ENCODE measurements around the gene CDC45.

CDC45 gene

GRCh38 chr22:19535001-19535400 lies 55.3 kb downstream of the CDC45 start:
- Histone ChIP-seq H3K4me1 (ENCODE audit: control insufficient read depth, insufficient read depth, low read length) (no peaks in the 10 kb centered on the region), H3K36me3 (ENCODE audit: control insufficient read depth in 2 of 2, insufficient read depth in 1 of 2, low read length in 2 of 2) (no peaks in the 10 kb centered on the region), H3K9me3 (ENCODE audit: control insufficient read depth, insufficient read depth, low read depth, low read length) (no peaks in the 10 kb centered on the region), H3K27ac (ENCODE audit: extremely low read depth, low read depth, low read length) (no peak overlapping the region), H3K4me3 (ENCODE audit: low read depth, low read length) (no peak overlapping the region)
- no peak for TF ChIP-seq ZBTB10 (tag by site-specific recombination; IDR thresholded peaks at IDR 0.05)
- ChIA-PET POLR2A (no interaction called here), CTCF (no interaction called here)

GRCh38 chr22:19536564-19536963 lies 56.8 kb downstream of the CDC45 start:
- ChIA-PET POLR2A (interaction anchor here (1.0 kb wide), 1 partner anchor 57 kb away, joined by 5 read pairs; the partner anchor contains the start of gene CDC45), CTCF (interaction anchor here (0.6 to 1.3 kb wide), 2 partner anchors 18 to 599 kb away, joined by 3 to 4 read pairs; no protein-coding TSS in a partner anchor)

DNA sequence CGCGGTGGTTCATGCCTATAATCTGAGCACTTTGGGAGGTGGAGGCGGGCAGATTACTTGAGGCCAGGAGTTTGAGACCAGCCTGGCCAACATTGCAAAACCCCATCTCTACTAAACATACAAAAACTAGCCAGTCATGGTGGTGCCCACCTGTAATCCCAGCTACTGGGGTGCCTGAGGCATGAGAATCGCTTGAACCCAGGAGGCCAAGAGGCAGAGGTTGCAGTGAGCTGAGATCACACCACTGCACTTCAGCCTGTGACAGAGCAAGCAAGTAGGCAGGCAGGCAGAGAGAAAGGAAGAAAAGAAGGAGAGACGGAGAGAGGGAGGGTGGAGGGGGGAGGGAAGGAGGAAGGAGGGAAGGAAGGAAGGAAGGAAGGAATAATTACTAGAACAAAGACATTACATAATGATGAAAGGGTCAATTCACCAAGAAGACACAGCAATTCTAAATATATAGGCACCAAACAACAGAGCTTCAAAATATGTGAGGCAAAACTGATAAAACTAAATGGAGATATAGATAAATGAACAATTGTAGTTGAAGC lies 58.3 kb downstream of the CDC45 start:
- no peak for TF ChIP-seq ZNF362 (tag by site-specific recombination; IDR thresholded peaks at IDR 0.05)
- TF ChIP-seq ZNF366 (tag by site-specific recombination; conservative IDR thresholded peaks at IDR 0.05) = peak; percentile 59
- ChIA-PET CTCF (interaction anchor here (0.7 to 1.4 kb wide), 4 partner anchors 12 to 148 kb away, joined by 3 to 4 read pairs (median 3); no protein-coding TSS in a partner anchor), POLR2A (no interaction called here)
- Histone ChIP-seq H3K9me3 (ENCODE audit: control insufficient read depth, insufficient read depth, low read depth, low read length) (no peaks in the 10 kb centered on the region), H3K4me3 (ENCODE audit: low read depth, low read length) (no peak overlapping the region), H3K36me3 (ENCODE audit: control insufficient read depth in 2 of 2, insufficient read depth in 1 of 2, low read length in 2 of 2) (no peaks in the 10 kb centered on the region), H3K4me1 (ENCODE audit: control insufficient read depth, insufficient read depth, low read length) (no peaks in the 10 kb centered on the region), H3K27ac (ENCODE audit: extremely low read depth, low read depth, low read length) (no peak overlapping the region)

More at GRCh38 chr22:19536564-19536963, 56.8 kb downstream of the CDC45 start:
- Histone ChIP-seq H3K4me3 (ENCODE audit: low read depth, low read length) (no peak overlapping the region), H3K36me3 (ENCODE audit: control insufficient read depth in 2 of 2, insufficient read depth in 1 of 2, low read length in 2 of 2) (no peaks in the 10 kb centered on the region), H3K27ac (ENCODE audit: extremely low read depth, low read depth, low read length) (no peak overlapping the region), H3K9me3 (ENCODE audit: control insufficient read depth, insufficient read depth, low read depth, low read length) (no peaks in the 10 kb centered on the region), H3K4me1 (ENCODE audit: control insufficient read depth, insufficient read depth, low read length) (no peaks in the 10 kb centered on the region)
- TF ChIP-seq ZBTB11 (tag by site-specific recombination; conservative IDR thresholded peaks at IDR 0.05; ENCODE audit: low read depth) = no peak
- no peak for TF ChIP-seq ZNF211 (tag by site-specific recombination; IDR thresholded peaks at IDR 0.05; ENCODE audit: low read depth)
- TF ChIP-seq ZNF394 (tag by site-specific recombination; IDR thresholded peaks at IDR 0.05; ENCODE audit: borderline replicate concordance) = no peak
- no peak for TF ChIP-seq ZIC2 (tag by site-specific recombination; IDR thresholded peaks at IDR 0.05)
- TF ChIP-seq SCRT1 (tag by site-specific recombination; IDR thresholded peaks at IDR 0.05; ENCODE audit: borderline replicate concordance) = no peak
- no peak for TF ChIP-seq ZNF140 (tag by site-specific recombination; IDR thresholded peaks at IDR 0.05)
- no peak for TF ChIP-seq ZNF37A (tag by site-specific recombination; IDR thresholded peaks at IDR 0.05)
- no peak for TF ChIP-seq ZFHX2 (tag by site-specific recombination; conservative IDR thresholded peaks at IDR 0.05)
- TF ChIP-seq IKZF3 (tag by site-specific recombination; IDR thresholded peaks at IDR 0.05) = no peak
- TF ChIP-seq ZFP69B (tag by site-specific recombination; IDR thresholded peaks at IDR 0.05) = no peak
- TF ChIP-seq MEIS1 (CRISPR knock-in tag; IDR thresholded peaks at IDR 0.05; ENCODE audit: borderline replicate concordance) = no peak
- no peak for TF ChIP-seq SP7 (tag by site-specific recombination; IDR thresholded peaks at IDR 0.05)

Data from HEK293 (cell line).